Vagina (tissue), 2 donors: ENCODE measurements around the gene ELMO1.

Source experiments
- POLR2A ChIP-seq, 2 donors: fragments of 450-650 bp; IDR thresholded peaks; one replicate each; pipeline ENCODE4 v1.6.1; 2017; ENCODE audit warnings: antibody characterized with exemption in 2 of 2, mild to moderate bottlenecking in 2 of 2, moderate library complexity in 2 of 2
- TF ChIP-seq, protein P1 (sequence below), 3 experiments: fragments of 450-650 bp in 2 of 3; fragments of 200-600 bp in 1 of 3; sonication (generic) in 1 of 3; IDR thresholded peaks; one replicate each; pipeline ENCODE4 v1.5.1; 2017 to 2019; ENCODE audit warnings: antibody characterized with exemption in 3 of 3, mild to moderate bottlenecking in 2 of 3, moderate library complexity in 2 of 3

DNA sequence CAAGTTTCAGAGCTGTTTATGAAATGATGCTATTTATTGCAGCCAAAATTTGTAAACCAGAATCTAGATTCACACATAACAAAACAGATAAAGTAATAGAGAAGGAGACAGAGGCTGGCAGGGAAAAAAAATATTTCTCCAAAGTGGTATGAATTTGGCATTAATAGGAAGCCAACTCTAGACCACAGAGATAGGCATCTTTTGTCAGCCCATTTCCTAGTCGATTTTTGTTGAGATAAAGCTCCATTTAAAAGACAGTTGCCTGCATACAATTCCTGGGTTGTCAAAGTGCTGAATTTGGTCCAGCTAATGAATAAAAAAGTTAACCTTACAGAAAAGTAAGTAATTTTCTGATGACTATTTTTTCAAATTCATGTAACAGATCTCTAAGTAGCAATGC lies 219.3 kb downstream of the ELMO1 start:
- TF ChIP-seq, protein P1, sequence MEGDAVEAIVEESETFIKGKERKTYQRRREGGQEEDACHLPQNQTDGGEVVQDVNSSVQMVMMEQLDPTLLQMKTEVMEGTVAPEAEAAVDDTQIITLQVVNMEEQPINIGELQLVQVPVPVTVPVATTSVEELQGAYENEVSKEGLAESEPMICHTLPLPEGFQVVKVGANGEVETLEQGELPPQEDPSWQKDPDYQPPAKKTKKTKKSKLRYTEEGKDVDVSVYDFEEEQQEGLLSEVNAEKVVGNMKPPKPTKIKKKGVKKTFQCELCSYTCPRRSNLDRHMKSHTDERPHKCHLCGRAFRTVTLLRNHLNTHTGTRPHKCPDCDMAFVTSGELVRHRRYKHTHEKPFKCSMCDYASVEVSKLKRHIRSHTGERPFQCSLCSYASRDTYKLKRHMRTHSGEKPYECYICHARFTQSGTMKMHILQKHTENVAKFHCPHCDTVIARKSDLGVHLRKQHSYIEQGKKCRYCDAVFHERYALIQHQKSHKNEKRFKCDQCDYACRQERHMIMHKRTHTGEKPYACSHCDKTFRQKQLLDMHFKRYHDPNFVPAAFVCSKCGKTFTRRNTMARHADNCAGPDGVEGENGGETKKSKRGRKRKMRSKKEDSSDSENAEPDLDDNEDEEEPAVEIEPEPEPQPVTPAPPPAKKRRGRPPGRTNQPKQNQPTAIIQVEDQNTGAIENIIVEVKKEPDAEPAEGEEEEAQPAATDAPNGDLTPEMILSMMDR (IDR thresholded peaks at IDR 0.05): no peak
- TF ChIP-seq POLR2A (IDR thresholded peaks at IDR 0.05): no peak
